HG02763 (cell line): ENCODE data around the gene MYEOV.

Experiments used
- ATAC-seq: cut with Tn5 transposase; IDR thresholded peaks from one replicate; pipeline ENCODE4 v1.9.1; 2021; ENCODE audit warnings: mild to moderate bottlenecking, moderate library complexity; ENCODE audit not compliant: unreplicated experiment

The MYEOV gene

DNA sequence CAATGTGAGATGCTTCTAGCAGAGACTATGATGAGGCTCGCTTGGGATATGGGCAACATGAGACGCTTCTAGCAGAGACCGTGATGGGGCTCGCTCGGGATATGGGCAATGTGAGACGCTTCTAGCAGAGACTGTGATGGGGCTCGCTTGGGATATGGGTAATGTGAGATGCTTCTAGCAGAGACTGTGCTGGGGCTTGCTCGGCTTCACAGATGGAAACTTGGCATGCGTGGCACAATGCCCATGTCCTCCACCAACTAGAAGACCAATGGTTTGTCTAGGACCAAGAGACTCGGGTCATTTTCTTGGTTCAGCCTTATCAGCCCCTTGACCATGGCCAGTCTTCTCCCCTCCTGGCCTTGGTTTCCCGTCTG is 7.1 kb downstream of the MYEOV start:
- ATAC-seq, result no peak

DNA sequence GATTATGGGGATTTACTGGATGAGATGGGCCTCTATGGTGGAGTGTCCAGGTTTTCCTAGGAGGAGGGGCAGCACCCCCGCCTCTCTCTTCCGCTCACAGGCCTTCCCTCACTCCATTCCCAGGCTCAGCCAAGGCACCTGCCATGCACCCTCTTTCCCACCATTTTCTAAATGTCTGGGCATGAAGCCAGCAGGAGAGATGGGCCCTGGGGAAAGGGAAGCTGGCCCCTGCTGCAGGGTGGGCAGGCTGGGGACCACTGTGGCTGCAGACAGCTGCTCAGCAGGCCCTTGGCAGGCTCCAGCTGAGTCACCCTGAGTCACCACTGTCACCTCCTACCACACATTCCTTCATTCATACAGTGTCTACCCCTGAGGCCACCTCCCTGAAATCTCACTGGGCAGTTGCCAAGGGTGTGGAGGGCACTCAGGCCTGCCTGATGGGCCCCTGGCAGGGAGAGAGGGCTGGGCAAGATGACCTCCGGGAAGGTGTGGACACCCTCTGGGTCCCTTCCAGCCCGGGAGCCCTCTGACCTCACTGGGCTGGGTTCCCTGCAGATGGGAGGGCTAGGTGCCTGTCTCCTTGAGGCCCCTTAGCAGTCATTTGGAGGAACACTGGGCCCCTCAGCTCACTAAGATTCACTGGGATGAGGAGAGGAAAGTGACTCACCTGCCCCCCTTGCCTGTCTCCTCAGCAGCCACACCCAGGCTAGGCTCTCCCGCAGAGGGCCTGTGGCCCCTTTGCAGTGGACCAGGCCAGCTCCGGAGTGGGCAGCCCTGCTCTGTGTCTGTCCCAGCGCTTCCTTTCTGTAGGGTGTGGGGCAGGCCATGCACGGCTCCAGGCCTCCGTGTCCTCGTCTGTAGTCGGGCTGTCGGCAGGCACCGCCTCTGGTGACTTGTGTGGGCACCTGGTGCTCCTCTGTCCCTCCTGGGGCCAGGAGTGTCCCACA is 7.8 kb downstream of the MYEOV start:
- no peak for ATAC-seq

DNA sequence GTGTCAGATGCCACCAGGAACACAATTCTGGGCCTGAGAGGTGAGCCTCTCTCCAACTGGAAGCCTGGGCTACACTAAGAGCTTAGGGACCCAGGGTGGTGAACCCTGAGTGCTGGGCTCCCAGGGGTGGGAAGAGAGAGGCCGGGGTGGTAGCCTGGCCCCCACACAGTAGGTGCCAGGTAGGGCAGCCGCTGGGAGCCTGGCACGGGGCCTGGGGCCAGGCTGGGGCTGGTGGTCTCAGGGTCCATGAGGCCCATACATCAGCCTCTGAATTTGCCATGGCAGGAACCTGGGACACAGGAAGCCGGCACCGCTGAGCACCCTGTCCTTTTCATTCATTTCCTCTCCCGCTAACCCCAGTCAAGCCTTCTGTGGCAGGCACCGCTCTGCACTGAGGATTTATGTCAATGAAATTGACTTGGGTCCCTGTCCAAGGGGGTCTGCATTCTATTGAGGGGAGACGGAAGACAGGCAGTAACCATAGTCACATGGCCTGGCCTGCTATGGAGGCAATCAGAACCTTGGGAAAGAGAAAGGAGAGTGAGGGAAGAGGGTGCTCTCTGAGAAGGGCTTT is 8.6 kb downstream of the MYEOV start:
- no peak for ATAC-seq

DNA sequence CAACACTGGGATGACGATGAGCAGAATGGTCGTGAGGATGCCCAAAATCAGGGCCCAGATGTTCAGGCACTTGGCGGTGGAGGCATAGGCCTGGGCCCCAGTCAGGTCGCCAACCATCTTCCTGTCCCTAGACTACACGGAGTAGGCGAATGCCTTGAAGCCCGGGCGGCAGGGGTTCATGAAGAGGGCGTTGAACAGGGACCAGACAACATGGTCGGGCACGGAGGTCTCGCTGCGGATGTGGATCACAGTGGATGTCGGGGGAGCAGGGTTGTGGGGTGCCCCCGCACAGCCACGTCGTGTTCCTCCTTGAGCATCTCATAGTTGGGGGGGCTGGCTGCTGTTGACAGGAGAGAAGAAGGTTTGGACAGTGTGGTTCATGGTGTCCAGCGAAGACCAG is 9.5 kb downstream of the MYEOV start:
- ATAC-seq, result no peak

- ATAC-seq, result no peak
Observed at GRCh38 chr11:69304258-69304657, 10.3 kb downstream of the MYEOV start.

- ATAC-seq, result no peak
Observed at GRCh38 chr11:69304686-69305085, 10.7 kb downstream of the MYEOV start.

- ATAC-seq, result no peak
Observed at GRCh38 chr11:69305885-69306540, 12.1 kb downstream of the MYEOV start.

- no peak for ATAC-seq
Observed at GRCh38 chr11:69306821-69307220, 12.9 kb downstream of the MYEOV start.

DNA sequence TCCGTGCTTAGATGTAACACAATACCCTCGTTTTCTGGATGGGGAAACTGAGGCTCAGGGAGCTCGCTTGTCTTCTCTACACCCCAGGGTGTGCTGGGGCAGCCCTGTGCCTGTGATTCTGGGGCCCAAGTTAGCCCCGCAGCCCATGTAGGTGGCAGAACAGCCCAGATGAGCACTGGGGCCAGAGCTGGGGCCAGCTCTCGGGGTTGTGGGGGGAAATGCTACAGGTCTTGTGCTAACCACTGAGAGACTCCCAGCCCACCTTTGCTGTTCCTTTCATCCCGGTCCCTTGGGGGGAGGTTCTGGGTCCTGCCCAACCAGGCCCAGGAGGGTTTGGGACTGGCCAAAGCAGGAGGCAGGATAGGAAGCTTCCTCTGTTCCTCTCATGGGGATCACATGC is 13.5 kb downstream of the MYEOV start:
- ATAC-seq, result no peak

- ATAC-seq, result no peak
Observed at GRCh38 chr11:69307871-69308431, 14.0 kb downstream of the MYEOV start.

GRCh38 chr11:69308491-69308911 is 14.5 kb downstream of the MYEOV start:
- ATAC-seq, result no peak

- ATAC-seq, result no peak
Observed at GRCh38 chr11:69308936-69309615, 15.1 kb downstream of the MYEOV start.

GRCh38 chr11:69309631-69310280 is 15.8 kb downstream of the MYEOV start:
- no peak for ATAC-seq

DNA sequence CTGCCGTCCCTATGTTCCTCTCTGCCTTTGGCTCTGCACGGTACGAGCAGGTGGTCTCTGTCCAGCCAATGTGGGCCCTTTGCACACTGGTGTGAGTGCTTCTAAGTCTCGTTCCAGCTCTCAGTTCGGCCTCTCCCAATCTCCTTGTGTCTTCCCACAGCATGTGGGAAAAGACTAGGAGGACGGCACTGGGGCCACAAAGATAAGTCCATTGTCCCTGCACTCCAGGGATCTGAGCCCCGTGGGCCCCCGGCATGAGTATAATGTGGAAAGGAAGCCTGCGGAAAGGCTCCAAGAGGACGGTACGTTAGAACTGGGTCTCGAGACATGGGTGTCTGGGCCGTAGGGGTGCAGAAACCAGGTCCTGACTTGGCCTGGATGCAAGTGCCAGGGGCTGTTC is 16.4 kb downstream of the MYEOV start:
- ATAC-seq, result no peak

- no peak for ATAC-seq
Observed at GRCh38 chr11:69310934-69311766, 17.2 kb downstream of the MYEOV start.

- ATAC-seq, result no peak
Observed at GRCh38 chr11:69311767-69312385, 17.9 kb downstream of the MYEOV start.

DNA sequence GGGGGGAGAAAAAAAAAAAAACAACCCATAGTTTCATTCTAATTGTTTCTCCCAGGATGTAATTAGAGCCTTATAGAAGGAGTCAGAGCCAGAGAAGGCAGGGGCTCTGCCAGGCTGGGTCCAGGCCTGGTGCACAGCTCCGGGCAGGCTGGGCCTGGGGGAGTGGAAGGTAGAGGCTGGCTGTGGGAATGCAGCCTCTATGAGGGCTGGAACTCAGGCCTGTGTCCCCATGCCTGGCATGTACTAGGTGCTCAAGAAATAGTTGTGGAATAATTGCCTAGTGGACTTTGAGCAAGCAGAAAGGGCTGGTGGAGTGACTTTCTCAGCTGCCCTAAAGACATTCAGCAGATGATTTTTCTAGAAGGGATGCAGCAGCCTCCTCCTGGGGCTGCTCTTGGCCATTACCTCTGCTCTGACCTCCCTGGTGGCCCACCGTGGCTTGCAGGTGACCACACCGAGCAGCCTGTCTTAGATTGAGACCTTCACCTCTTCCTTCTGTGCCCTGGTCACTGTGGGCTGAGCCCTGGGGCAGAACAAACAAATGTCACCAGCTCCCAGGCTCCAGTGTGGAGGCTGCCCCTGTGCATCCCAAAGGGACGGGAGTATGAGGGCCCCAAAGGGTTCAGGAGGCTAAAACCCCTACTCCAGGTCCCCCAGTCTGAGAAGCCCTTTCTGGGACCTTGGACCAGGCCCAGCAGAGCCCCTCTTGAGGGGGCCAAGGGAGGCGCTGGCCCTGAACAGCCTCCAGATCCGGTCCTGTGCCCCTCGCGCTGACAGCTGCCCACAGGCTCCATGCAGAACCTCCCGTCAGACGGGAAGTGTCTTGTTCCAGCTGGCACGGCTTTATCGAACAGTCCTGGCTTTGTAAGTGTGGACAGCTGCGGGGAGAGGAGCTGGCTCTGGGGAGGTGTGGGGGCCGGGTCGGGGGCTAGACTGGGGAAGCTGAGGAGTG is 18.8 kb downstream of the MYEOV start:
- no peak for ATAC-seq

- ATAC-seq, result no peak
Observed at GRCh38 chr11:69313992-69314391, 20.0 kb downstream of the MYEOV start.
